Measurements from ENCODE around the gene MACROD2.

DNA sequence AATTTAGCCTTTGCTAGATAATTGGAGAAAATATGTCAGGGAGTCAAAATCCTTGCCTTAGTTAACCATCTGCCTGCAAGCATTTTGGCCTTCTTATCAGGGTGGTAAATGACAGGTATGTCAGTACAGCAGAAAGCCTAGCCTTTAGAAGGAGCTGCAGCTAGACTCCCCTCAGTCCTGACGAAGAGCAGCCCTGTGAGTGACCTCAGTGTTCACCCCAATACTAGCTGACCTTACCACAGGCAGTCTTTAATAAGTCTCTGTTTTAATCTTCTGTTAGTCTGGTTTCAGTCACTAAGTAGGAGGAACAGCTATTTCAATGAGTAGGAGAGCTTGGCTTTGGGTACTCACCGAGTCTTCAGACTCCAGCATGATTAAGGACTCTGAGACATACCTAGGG lies 682.1 kb downstream of the MACROD2 start:
- TF ChIP-seq, protein P1, sequence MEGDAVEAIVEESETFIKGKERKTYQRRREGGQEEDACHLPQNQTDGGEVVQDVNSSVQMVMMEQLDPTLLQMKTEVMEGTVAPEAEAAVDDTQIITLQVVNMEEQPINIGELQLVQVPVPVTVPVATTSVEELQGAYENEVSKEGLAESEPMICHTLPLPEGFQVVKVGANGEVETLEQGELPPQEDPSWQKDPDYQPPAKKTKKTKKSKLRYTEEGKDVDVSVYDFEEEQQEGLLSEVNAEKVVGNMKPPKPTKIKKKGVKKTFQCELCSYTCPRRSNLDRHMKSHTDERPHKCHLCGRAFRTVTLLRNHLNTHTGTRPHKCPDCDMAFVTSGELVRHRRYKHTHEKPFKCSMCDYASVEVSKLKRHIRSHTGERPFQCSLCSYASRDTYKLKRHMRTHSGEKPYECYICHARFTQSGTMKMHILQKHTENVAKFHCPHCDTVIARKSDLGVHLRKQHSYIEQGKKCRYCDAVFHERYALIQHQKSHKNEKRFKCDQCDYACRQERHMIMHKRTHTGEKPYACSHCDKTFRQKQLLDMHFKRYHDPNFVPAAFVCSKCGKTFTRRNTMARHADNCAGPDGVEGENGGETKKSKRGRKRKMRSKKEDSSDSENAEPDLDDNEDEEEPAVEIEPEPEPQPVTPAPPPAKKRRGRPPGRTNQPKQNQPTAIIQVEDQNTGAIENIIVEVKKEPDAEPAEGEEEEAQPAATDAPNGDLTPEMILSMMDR (IDR thresholded peaks at IDR 0.05; ENCODE audit: insufficient read depth, low read length, poor library complexity, severe bottlenecking): no peak
- no peak for TF ChIP-seq EZH2phosphoT487 (conservative IDR thresholded peaks at IDR 0.05; ENCODE audit: low read length)
